Endothelial cell (in vitro differentiated cells): ENCODE data around the gene PHKB. TPM values are rescaled to one million over a fixed set of nuclear protein-coding genes. Genes with fewer than 3 reads are reported as not detected.

Source experiments
- DNase-seq: peaks from one replicate; pipeline ENCODE4 v3.0.0; 2021; ENCODE audit warnings: low spot score
- H3K27ac Mint-ChIP-seq: one replicate; pipeline ENCODE4 v1.8.0; 2021; ENCODE audit warnings: mixed read lengths, inconsistent platforms; ENCODE audit not compliant: unreplicated experiment
- H3K27me3 Mint-ChIP-seq: one replicate; pipeline ENCODE4 v1.8.0; 2021; ENCODE audit warnings: mild to moderate bottlenecking, moderate library complexity, mixed read lengths, inconsistent platforms; ENCODE audit not compliant: unreplicated experiment
- H3K36me3 Mint-ChIP-seq: one replicate; pipeline ENCODE4 v1.8.0; 2021; ENCODE audit warnings: mild to moderate bottlenecking, low read depth, mixed read lengths, inconsistent platforms; ENCODE audit not compliant: unreplicated experiment
- H3K4me1 Mint-ChIP-seq: one replicate; pipeline ENCODE4 v1.8.0; 2021; ENCODE audit warnings: mild to moderate bottlenecking, mixed read lengths, inconsistent platforms; ENCODE audit not compliant: unreplicated experiment
- H3K4me3 Mint-ChIP-seq: one replicate; pipeline ENCODE4 v1.8.0; 2021; ENCODE audit warnings: mild to moderate bottlenecking, mixed read lengths, inconsistent platforms; ENCODE audit not compliant: unreplicated experiment
- H3K9me3 Mint-ChIP-seq: one replicate; pipeline ENCODE4 v1.8.0; 2021; ENCODE audit warnings: mixed read lengths, inconsistent platforms; ENCODE audit not compliant: unreplicated experiment
- total RNA-seq: library from RNA; stranded (reverse); fragmentation: NEBNext Ultra II Directional; extraction: Animal tissue kit (Norgen Biotek cat#: 25700); gene quantifications from one replicate; pipeline ENCODE4 v1.2.1, GENCODE V29; 2021; ENCODE audit not compliant: unreplicated experiment
- TF ChIP-seq, protein P1 (sequence below): fragments of 200-600 bp; sonication (generic); IDR thresholded peaks from one replicate; pipeline ENCODE4 v1.5.0; 2021; ENCODE audit warnings: antibody characterized with exemption; ENCODE audit not compliant: unreplicated experiment

The PHKB gene
- total RNA-seq, 1 donor from 2014 or later = 125 TPM

DNA sequence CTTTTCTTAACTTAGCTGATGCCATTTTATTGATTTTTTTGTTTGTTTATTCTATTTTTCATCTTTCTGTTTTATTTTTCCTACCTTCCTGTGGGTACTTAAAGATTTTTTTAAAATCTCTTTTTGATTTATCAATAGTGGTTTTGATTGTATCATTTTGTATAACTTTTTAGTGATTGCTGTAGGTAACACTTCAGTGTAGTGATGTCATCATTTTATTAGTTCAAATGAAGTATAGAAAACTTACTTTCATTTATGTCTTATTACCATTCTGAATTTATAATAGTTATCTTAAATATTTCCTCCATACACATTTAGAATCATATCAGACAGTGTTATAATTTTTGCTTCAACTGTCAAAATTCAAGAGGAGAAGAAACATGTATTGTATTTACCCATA lies 115.9 kb downstream of the PHKB start:
- H3K4me1 Mint-ChIP-seq = no peaks in the 10 kb centered on the region
- peaks cover 2% of the 10 kb centered on the region for H3K27me3 Mint-ChIP-seq
- TF ChIP-seq, protein P1, sequence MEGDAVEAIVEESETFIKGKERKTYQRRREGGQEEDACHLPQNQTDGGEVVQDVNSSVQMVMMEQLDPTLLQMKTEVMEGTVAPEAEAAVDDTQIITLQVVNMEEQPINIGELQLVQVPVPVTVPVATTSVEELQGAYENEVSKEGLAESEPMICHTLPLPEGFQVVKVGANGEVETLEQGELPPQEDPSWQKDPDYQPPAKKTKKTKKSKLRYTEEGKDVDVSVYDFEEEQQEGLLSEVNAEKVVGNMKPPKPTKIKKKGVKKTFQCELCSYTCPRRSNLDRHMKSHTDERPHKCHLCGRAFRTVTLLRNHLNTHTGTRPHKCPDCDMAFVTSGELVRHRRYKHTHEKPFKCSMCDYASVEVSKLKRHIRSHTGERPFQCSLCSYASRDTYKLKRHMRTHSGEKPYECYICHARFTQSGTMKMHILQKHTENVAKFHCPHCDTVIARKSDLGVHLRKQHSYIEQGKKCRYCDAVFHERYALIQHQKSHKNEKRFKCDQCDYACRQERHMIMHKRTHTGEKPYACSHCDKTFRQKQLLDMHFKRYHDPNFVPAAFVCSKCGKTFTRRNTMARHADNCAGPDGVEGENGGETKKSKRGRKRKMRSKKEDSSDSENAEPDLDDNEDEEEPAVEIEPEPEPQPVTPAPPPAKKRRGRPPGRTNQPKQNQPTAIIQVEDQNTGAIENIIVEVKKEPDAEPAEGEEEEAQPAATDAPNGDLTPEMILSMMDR = no peak
- no peak overlapping the region for H3K27ac Mint-ChIP-seq
- no peaks in the 10 kb centered on the region for H3K9me3 Mint-ChIP-seq
- H3K4me3 Mint-ChIP-seq = no peak overlapping the region
- H3K36me3 Mint-ChIP-seq = peaks cover 20% of the 10 kb centered on the region
- no peak for DNase-seq

DNA sequence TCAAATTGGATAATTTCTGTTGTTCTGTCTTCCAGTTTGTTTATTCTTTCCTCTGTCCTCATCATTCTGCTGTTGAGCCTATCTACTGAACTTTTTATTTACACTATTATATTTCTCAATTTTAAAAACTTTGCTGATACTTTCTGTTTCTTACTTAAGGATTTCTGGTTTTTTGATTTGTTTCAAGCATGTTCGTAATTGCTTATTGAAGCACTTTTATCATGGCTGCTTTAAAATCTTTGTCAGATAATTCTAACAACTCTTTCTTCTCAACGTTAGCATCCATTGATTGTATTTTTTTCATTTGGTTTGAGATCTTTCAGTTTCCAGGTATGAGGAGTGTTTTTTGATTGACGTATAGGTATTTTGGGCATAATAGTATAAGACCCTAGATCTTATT lies 116.9 kb downstream of the PHKB start:
- no peak overlapping the region for H3K27ac Mint-ChIP-seq
- H3K4me1 Mint-ChIP-seq = no peaks in the 10 kb centered on the region
- DNase-seq = no peak
- no peaks in the 10 kb centered on the region for H3K9me3 Mint-ChIP-seq
- H3K36me3 Mint-ChIP-seq = peaks cover 11% of the 10 kb centered on the region
- H3K4me3 Mint-ChIP-seq = no peak overlapping the region
- TF ChIP-seq, protein P1 = no peak
- H3K27me3 Mint-ChIP-seq = no peaks in the 10 kb centered on the region

- Mint-ChIP-seq H3K4me3 (no peak overlapping the region), H3K36me3 (peaks cover 11% of the 10 kb centered on the region), H3K27ac (no peak overlapping the region), H3K27me3 (no peaks in the 10 kb centered on the region), H3K4me1 (no peaks in the 10 kb centered on the region), H3K9me3 (no peaks in the 10 kb centered on the region)
- DNase-seq = no peak
- TF ChIP-seq, protein P1 = no peak
These were observed 117.4 kb downstream of the PHKB start for GRCh38 chr16:47578573-47578972.

DNA sequence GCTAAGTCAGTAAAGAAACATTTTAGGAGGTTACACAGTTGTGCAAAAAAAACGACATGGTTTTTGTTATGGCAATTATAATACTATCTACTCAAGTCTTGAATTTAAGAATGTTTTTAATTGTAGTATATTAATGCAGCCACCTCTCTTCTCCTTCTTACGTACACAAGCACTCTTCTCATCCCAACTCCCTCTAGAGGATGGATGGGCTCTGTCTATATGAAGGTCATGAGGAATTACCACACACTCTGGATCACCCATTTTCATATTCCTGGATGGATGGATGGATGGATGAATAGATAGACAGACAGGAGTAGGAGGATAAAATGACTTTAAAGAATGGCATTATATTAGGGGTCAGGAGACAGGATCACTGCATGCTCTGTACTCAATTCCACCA lies 120.0 kb downstream of the PHKB start:
- DNase-seq = no peak
- Mint-ChIP-seq H3K4me1 (no peaks in the 10 kb centered on the region), H3K4me3 (no peak overlapping the region), H3K36me3 (no peaks in the 10 kb centered on the region), H3K27me3 (no peaks in the 10 kb centered on the region), H3K27ac (no peak overlapping the region), H3K9me3 (no peaks in the 10 kb centered on the region)
- TF ChIP-seq, protein P1 = no peak

- DNase-seq = no peak
- H3K36me3 Mint-ChIP-seq = peaks cover 4% of the 10 kb centered on the region
- no peaks in the 10 kb centered on the region for H3K4me1 Mint-ChIP-seq
- H3K4me3 Mint-ChIP-seq = no peak overlapping the region
- TF ChIP-seq, protein P1 = no peak
- H3K27me3 Mint-ChIP-seq = no peaks in the 10 kb centered on the region
- no peaks in the 10 kb centered on the region for H3K9me3 Mint-ChIP-seq
- no peak overlapping the region for H3K27ac Mint-ChIP-seq
These were observed 123.5 kb downstream of the PHKB start for GRCh38 chr16:47584464-47585225.
